ENCODE results near the gene OGFR.
A peak's percentile ranks its signal among the peaks of the same experiment; 100 is the strongest.

OGFR gene

DNA sequence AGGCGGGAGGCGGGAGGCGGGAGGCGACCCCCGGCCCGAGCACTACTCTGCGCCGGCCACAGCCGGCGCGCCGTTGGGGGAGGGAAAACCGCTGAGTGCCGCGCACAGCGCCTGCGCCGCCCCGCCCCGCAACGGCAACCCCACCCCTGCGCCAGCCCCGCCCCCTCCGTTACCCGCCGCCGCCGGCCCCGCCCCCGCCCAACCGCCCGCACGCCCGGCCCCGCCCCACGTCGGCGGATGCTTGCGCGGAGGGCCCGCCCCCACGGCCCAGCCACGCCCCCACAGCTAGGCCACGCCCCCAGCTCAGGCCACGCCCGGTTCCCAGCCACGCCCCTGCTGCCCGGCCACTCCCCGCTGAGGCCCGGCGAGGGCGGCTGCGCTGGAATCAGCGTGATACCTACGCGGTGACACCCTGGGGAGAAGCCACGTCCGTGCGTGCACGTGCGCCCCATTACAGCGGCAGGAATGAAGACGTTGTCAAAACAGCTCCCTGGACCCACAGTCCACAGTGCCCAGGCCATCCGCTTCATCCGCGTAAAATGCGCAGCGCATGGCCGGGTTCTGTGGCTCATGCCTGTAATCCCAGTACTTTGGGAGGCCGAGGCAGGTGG, 57.2 kb downstream of the OGFR start, which contains the start of gene TCFL5:
Gene TCFL5 (minus strand): TSS at position 97 of the 611 bp plus-strand sequence. CDS start 152 bp downstream, outside the sequence.
- TF ChIP-seq PPARA (CRISPR knock-in tag; IDR thresholded peaks at IDR 0.05; ENCODE audit: borderline replicate concordance), result no peak
- TF ChIP-seq, protein P1, sequence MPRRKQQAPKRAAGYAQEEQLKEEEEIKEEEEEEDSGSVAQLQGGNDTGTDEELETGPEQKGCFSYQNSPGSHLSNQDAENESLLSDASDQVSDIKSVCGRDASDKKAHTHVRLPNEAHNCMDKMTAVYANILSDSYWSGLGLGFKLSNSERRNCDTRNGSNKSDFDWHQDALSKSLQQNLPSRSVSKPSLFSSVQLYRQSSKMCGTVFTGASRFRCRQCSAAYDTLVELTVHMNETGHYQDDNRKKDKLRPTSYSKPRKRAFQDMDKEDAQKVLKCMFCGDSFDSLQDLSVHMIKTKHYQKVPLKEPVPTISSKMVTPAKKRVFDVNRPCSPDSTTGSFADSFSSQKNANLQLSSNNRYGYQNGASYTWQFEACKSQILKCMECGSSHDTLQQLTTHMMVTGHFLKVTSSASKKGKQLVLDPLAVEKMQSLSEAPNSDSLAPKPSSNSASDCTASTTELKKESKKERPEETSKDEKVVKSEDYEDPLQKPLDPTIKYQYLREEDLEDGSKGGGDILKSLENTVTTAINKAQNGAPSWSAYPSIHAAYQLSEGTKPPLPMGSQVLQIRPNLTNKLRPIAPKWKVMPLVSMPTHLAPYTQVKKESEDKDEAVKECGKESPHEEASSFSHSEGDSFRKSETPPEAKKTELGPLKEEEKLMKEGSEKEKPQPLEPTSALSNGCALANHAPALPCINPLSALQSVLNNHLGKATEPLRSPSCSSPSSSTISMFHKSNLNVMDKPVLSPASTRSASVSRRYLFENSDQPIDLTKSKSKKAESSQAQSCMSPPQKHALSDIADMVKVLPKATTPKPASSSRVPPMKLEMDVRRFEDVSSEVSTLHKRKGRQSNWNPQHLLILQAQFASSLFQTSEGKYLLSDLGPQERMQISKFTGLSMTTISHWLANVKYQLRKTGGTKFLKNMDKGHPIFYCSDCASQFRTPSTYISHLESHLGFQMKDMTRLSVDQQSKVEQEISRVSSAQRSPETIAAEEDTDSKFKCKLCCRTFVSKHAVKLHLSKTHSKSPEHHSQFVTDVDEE (CRISPR knock-in tag; IDR thresholded peaks at IDR 0.05), result no peak
- no peak for TF ChIP-seq ZC3H10 (CRISPR knock-in tag; IDR thresholded peaks at IDR 0.05)
- TF ChIP-seq ZNF8 (CRISPR knock-in tag; IDR thresholded peaks at IDR 0.05), result no peak
- TF ChIP-seq ZNF565 (CRISPR knock-in tag; conservative IDR thresholded peaks at IDR 0.05; ENCODE audit: low read depth), result no peak
- peak; percentile 85 for ATAC-seq

Measured in SK-N-SH treated with all-trans-retinoic acid at 6 μM for 48 hours (cell line).